ENCODE results near the gene GLRX3. TPM values are rescaled to one million over a fixed set of nuclear protein-coding genes. Genes with fewer than 3 reads are reported as not detected.

GLRX3 gene
- total and polyA plus RNA-seq, 2 of the 13 experiments (the other 11 are each of a cell fraction or from before 2014, with no cell fraction given), result 91.4 to 135 TPM

DNA sequence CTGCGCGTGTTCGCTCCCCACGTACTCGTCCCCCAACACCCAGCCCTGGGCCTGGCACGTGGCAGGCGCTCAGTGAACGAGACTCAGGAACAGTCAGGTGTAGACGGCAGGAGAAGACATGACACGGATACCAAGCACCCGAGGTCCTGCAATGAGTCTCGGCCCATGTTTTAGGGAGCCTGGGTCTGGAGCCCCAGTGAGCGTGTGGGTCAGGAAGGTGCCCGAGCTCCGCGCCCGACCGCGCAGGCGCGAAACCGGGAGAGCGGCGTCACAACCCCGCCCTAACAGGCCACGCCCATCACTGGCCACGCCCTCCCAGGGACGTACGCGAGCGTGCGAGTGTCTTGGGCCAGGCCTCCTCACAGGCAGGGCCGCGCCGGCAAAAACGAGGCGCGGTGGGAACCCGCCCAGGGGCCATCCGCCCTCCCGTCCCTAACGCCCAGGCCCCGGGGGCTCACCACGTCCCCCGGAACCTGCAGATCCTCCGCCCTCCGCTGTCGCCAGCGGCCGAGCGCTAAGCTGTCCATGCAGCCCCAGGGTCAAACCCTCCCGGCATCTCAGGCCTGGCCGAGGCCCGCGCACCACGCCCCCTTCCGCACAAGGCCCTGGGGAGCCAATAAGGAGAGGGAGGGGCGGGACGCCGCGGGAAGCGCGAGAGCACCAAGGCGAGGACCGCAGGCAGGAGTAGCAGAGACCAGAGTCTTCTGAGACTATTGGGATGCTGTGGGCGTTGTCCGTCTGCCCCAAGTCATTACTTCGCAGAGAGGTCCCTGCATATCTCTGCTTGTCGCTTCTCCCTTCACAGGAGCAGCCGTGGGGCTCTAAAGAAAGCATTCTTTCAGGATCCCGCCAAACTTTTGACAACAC, 25.7 kb upstream of the GLRX3 start, which contains the start of gene C10orf143 (continued):
- TF ChIP-seq ZFP90 (CRISPR knock-in tag; IDR thresholded peaks at IDR 0.05; ENCODE audit: borderline replicate concordance) (peak; percentile 84; the same call in 1 of the 2 replicates), ZNF414 (CRISPR knock-in tag; IDR thresholded peaks at IDR 0.05) (no peak; the same call in 1 of the 2 replicates), DMAP1 (CRISPR knock-in tag; IDR thresholded peaks at IDR 0.05) (peak; percentile 88; the same call in 1 of the 2 replicates), WIZ (CRISPR knock-in tag; IDR thresholded peaks at IDR 0.05) (0 out of 2 replicates have a peak, but pooled peaks have one; percentile 81), GTF2F1 (IDR thresholded peaks at IDR 0.05; ENCODE audit: low read length) (no peak), ZNF501 (CRISPR knock-in tag; IDR thresholded peaks at IDR 0.05) (peak; percentile 92), CBFB (CRISPR knock-in tag; IDR thresholded peaks at IDR 0.05) (0 out of 2 replicates have a peak, but pooled peaks have one; percentile 17), KAT8 (CRISPR knock-in tag; IDR thresholded peaks at IDR 0.05) (peak; percentile 90), REXO4 (CRISPR knock-in tag; IDR thresholded peaks at IDR 0.05; ENCODE audit: borderline replicate concordance) (peak; percentile 9; the same call in 1 of the 2 replicates), SP4 (CRISPR knock-in tag; IDR thresholded peaks at IDR 0.05) (peak; percentile 96), NFE2L1 (CRISPR knock-in tag; IDR thresholded peaks at IDR 0.05; ENCODE audit: borderline replicate concordance) (0 out of 2 replicates have a peak, but pooled peaks have one; percentile 60), PCBP1 (IDR thresholded peaks at IDR 0.05; ENCODE audit: borderline replicate concordance, low read depth, low read length) (no peak), PHF8 (CRISPR knock-in tag; IDR thresholded peaks at IDR 0.05) (peak; percentile 100), DBP (CRISPR knock-in tag; IDR thresholded peaks at IDR 0.05; ENCODE audit: not compliant biosample characterization) (no peak), CENPT (CRISPR knock-in tag; IDR thresholded peaks at IDR 0.05; ENCODE audit: low read depth) (no peak), ZNF337 (CRISPR knock-in tag; IDR thresholded peaks at IDR 0.05; ENCODE audit: borderline replicate concordance, low read depth) (no peak; the same call in 1 of the 2 replicates), JARID2 (CRISPR knock-in tag; IDR thresholded peaks at IDR 0.05; ENCODE audit: insufficient replicate concordance) (no peak), KLF13 (CRISPR knock-in tag; IDR thresholded peaks at IDR 0.05) (peak; percentile 48; the same call in 1 of the 2 replicates), ZNF232 (CRISPR knock-in tag; IDR thresholded peaks at IDR 0.05; ENCODE audit: borderline replicate concordance) (peak; percentile 64; the same call in 1 of the 2 replicates), ATF1 (CRISPR knock-in tag; IDR thresholded peaks at IDR 0.05) (peak; percentile 61; the same call in 1 of the 2 replicates), ZBTB25 (CRISPR knock-in tag; IDR thresholded peaks at IDR 0.05) (peak; percentile 74; the same call in 1 of the 2 replicates), YEATS4 (CRISPR knock-in tag; IDR thresholded peaks at IDR 0.05; ENCODE audit: borderline replicate concordance) (peak; percentile 92), CHD4 (IDR thresholded peaks at IDR 0.05; ENCODE audit: borderline replicate concordance, low read length) (no peak)
- TF ChIP-seq, protein P1, sequence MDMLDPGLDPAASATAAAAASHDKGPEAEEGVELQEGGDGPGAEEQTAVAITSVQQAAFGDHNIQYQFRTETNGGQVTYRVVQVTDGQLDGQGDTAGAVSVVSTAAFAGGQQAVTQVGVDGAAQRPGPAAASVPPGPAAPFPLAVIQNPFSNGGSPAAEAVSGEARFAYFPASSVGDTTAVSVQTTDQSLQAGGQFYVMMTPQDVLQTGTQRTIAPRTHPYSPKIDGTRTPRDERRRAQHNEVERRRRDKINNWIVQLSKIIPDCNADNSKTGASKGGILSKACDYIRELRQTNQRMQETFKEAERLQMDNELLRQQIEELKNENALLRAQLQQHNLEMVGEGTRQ (IDR thresholded peaks at IDR 0.05; ENCODE audit: low read depth, low read length), result no peak
- TF ChIP-seq, protein P1 (CRISPR knock-in tag; IDR thresholded peaks at IDR 0.05; ENCODE audit: borderline replicate concordance), result peak; percentile 65

All from HepG2 (cell line).